Bone marrow (tissue), 2 donors: ENCODE measurements around the gene ABTB1.
A peak's percentile ranks its signal among the peaks of the same experiment; 100 is the strongest.

Experiments used
- DNase-seq, 2 donors: peaks; one replicate each; lab custom pipeline; 2025; lab: John Stamatoyannopoulos, UW

The ABTB1 gene

GRCh38 chr3:127672429-127673190, at the start of gene ABTB1:
Gene ABTB1, plus strand, starts transcription at chr3:127672952. Its CDS starts 74 bp downstream, at chr3:127673026.
- peak; percentile 34 to 62 for DNase-seq

GRCh38 chr3:127624063-127624462, 48.7 kb upstream of the ABTB1 start:
- DNase-seq: no peak

DNA sequence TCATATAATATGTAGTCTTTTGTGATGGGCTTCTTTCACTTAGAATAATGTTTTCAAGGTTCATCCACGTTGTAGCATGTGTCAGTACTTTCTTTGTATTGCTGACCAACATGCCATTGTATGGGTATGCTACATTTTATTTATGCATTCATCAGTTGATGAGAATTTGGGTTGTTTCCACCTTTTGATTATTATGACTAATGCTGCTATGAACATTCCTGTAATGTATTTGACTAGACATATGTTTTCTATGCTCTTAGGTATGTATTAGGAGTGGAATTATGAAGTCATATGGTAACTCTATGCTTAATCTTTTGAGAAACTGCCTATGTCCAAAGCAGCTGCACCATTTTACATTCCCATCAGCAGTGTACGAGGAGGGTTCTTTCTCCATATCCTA, 46.9 kb upstream of the ABTB1 start:
- no peak for DNase-seq

- DNase-seq: no peak
Measured at GRCh38 chr3:127628426-127628787, 44.3 kb upstream of the ABTB1 start.

DNA sequence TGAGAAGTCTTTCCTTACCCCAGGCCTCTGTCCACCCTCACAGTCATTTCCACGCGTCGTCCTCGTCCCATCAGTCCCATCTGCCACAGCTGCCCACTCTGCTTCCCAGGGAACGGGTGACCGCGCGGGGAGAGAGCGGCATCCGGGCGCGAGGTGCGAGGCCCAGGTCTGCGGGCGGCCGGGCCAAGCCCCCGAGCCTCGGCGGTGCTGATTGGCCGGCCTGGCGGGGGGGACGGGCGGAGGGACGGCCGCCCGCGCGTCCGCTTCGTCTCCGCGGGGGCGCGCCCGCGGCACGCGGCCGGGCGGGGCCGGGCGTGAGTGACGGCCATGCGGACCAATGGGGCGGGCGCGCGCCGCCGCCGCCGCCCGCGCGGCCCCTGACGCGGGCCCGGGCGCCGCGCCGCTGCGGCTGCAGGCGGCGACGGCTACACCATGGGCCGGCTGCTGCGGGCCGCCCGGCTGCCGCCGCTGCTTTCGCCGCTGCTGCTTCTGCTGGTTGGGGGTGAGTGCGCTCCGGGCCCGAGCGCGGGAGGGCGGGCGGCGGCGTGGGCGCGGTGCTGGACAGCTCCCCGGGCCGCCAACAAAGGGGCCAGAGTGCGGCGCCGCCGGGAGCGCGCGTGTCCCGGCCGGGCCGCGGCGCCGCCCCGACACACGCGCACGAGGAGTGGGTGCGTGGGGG, 43.8 kb upstream of the ABTB1 start, which contains the start of gene PODXL2:
PODXL2 (plus strand) TSS at position 398 of the 679 bp plus-strand sequence; CDS start at position 433, 35 bp downstream.
- no peak for DNase-seq

- no peak for DNase-seq
Measured at GRCh38 chr3:127629467-127630403, 43.0 kb upstream of the ABTB1 start.

DNA sequence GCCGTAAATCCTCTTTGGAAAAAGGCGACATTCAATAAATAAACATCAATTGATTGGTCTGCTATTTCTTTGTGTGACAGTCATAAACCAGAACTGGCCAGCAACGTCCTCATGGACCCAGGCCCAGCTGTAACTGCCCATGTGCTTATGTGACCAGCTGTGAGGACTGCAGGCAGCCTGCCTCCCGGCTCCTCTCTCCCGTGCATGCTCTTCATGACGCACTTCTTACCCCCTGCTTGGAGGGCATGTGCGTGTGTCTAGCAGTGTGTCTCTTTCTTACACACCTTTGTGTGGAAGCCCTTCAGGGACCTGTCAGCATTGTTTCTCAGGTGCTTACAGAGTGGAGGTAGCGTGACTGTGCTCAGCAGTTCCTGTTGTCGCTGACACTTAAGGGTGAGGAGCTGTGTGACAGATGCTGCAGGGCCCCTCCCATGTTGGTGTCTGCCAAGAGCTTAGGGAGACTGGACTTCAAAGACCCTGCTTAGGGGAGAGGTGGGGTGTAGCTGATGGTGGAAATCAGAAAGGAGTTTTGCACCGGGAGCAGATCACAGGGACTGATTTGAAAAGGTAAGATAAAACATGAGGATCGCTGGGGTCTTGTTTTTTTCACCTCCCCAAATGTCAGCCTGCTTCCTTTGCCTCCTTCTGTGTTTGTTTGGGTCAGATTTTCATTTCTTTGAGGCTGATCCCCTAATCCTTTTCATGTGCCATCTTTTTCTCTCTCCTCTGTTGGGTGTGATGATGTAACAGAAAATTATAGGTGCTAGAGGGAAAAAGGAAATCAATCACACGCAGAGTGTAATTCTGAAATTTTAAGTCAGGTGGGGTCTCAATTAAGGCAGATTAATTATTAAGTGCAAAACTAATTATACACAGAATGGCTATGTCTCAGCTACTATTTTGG, 41.7 kb upstream of the ABTB1 start:
- DNase-seq: no peak

DNA sequence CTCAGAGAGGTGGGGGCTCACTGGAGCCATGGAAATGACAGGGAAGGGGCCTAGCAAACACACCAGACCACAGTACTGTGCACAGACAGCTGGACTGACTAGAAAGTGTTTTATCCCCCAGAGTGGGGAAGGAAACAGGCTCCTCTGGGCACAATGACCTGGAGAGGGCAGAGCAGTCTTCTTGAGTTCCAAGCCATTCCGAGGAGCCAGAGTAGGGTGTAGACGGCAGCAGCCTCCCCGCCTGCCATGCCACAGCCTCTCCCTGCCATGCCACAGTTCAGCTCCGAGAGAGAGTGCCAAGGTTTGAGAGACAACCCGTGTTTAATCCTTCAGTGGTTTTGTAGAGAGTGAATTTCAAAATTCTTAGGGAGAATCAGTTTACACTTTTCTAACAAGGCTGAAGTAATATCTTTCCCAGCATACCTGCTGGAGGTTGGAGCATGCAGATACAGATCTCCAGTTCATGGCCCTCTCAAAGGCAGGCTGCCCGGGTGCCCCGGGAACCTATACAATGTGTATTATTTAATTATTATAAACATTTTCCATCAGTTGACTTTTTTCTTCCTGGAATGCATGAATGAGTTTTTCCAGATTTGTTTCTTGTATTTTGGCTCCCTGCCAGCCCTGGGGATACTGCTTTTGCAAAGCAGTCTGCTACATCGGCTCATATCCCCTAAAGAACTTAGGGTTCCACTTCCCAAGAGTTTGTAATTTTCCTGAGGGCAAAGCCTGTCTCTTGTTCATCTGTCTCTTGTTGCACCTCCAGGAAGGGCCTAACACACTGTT, 40.5 kb upstream of the ABTB1 start:
- no peak for DNase-seq

DNA sequence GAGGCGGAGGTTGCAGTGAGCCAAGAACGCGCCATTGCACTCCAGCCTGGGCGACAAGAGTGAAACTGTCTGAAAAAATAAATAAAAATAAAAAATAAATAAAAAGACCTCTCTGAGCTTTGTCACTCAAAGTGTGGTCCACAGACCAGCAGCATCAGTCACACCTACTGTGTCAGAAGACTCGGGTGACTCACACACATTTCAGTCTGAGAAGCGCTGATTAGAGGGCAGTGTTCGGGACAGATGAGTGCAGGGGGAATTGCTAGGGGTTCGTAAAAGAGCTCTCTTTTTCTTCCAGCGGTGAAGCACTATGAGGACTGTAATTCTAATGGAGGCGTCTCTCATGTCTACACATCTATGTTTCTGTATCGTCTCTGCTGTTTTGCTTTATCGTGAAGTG, 38.1 kb upstream of the ABTB1 start:
- DNase-seq: no peak

DNA sequence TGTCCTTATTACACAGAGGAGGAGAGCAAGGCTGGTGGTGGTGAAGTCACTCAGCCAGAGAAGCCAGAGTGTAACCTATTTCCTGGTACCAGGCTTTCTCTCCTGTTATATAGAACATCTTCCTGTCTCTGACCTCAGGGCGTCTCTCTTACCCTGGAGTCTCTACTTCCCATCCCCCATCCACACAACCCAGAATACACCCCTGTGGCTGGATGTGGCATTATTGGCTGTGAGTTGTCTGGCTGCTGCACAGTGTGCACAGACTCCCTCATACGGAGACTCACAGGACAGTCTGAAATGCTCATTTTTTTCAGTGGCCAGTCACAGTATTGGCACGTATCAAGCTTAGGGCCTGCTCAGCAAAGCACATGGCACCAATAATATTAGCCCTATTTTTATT, 35.2 kb upstream of the ABTB1 start:
- DNase-seq: peak in 1 of 2 donors; percentile 23

DNA sequence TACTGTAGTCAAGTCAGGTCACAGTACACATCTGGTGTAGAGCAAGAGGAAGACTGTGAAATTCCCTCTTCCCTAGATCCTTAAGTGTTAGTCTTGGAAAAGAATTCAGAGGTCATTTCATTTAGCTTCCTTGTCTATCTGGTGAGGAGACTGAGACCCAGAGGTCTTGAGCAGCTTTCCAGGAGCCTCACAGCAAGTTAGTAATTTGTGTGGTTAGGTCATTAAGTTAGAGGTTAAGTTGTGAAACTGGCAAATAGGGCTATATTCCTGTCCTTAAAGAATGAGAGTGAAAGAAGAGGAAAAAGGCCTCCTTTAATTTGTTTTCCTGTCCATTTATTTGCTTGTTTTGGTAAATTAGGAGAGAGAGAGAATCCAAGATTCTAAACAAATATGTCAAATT, 34.8 kb upstream of the ABTB1 start:
- DNase-seq: no peak

GRCh38 chr3:127639173-127640041, 33.3 kb upstream of the ABTB1 start:
- no peak for DNase-seq

DNA sequence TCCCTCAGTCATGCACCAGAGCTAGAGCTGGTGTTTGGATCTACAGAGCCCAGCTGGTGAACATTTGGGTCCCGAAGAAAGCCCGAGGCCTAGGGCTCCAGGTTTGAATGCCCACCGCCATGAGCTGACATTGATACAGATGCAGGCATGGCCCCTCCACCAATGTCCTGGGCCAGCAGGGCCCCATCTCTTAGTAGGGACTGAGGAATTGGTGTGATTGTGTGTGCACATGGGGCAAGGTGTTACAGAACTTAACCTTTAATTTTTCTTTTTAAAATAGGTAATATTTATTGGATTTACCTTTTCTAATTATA, 32.8 kb upstream of the ABTB1 start:
- DNase-seq: no peak

DNA sequence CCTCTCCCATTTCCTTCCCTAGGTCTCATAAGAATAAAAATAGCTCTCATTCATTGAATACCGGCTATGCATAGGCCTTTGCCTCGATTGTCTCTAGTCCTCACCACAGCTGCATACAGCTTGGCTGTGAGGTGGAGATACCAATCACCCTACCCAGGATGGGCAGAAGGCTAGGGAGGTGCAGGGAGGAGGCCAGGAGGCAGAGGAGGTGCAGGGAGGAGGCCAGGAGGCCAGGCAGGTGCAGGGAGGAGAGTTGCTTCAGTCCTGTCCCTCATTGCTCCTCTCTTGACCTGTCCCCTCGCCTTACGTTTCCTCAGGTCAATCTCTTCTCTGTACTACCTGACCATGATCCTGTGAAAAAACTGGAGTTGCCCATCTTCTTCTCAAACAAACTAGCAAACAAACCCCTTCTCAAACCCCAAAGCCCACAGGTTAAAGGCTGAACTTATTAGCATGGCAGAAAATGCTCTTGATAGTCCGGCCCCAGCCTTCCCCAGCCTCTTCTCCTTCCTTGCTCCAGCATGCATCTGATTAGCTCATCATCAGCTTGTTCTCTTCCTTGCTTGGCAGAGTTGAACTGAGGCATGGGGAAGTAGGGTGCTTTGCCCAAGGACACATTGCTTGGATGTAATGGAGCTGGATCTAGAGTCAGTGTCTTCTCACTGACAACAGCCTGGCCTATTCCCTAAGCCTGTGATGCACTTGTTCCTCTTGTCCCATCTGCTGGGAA, 27.9 kb upstream of the ABTB1 start:
- DNase-seq: no peak

- no peak for DNase-seq
Measured at GRCh38 chr3:127645371-127646015, 27.3 kb upstream of the ABTB1 start.

DNA sequence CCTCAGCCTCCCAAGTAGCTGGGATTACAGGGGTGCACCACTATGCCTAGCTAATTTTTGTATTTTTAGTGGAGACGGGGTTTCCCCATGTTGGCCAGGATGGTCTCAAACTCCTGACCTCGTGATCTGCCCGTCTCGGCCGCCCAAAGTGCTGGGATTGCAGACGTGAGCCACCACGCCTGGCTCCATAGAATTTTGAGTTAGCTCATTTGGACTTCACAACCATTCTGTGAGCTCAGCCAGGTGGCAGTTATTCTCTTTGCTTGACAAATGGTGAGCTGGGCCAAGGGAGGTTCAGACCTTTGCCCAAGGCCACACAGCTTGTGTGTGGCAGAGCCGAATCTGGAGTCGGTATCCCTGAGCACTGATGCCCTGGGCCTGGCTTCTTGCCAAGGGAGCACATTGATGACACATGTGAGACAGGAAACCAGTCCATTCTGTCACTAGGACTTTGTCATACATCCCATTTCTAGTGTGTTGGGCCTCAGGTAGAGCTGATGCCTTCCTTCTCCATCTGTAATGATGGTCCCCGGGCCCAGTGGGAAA, 26.2 kb upstream of the ABTB1 start:
- DNase-seq: no peak

GRCh38 chr3:127647166-127647844, 25.4 kb upstream of the ABTB1 start:
- DNase-seq: no peak

GRCh38 chr3:127647845-127648204, 24.9 kb upstream of the ABTB1 start:
- no peak for DNase-seq
